Right kidney (tissue), 9 donors: Measurements from ENCODE around the gene ABTB1.
A peak's percentile ranks its signal among the peaks of the same experiment; 100 is the strongest.

Experiments
- DNase-seq: peaks from one replicate; pipeline ENCODE4 v3.0.0-alpha.2; 2016
- long read RNA-seq, 8 donors: transcript quantifications; one replicate each; lab custom pipeline, GENCODE V29; 2026

The ABTB1 gene
- long read RNA-seq, donor 1, transcript ABTB1-201 (12 exons, 1,965 nt), result major isoform, 6 of 12 reads
- long read RNA-seq, donor 1, partial matches to known transcripts, result 5 of 12 reads
- long read RNA-seq, donor 1, other reads (novel, unspliced or antisense), result 0 of 12 reads
- long read RNA-seq, donor 2, partial matches to known transcripts, result 0 of 3 reads
- long read RNA-seq, donor 2, other reads (novel, unspliced or antisense), result 0 of 3 reads
- long read RNA-seq, donor 3, partial matches to known transcripts, result 0 of 3 reads
- long read RNA-seq, donor 3, other reads (novel, unspliced or antisense), result 0 of 3 reads
- long read RNA-seq, donor 4, transcript ABTB1-201 (12 exons, 1,965 nt), result major isoform, 6 of 8 reads
- long read RNA-seq, donor 4, partial matches to known transcripts, result 0 of 8 reads
- long read RNA-seq, donor 4, other reads (novel, unspliced or antisense), result 0 of 8 reads
- long read RNA-seq, donor 5, partial matches to known transcripts, result 0 of 8 reads
- long read RNA-seq, donor 5, other reads (novel, unspliced or antisense), result 0 of 8 reads
- long read RNA-seq, donor 6, partial matches to known transcripts, result 0 of 3 reads
- long read RNA-seq, donor 6, other reads (novel, unspliced or antisense), result 0 of 3 reads
- long read RNA-seq, donor 7, partial matches to known transcripts, result 0 of 5 reads
- long read RNA-seq, donor 7, other reads (novel, unspliced or antisense), result 0 of 5 reads
- long read RNA-seq, donor 8, partial matches to known transcripts, result 0 of 5 reads
- long read RNA-seq, donor 8, other reads (novel, unspliced or antisense), result 0 of 5 reads

DNA sequence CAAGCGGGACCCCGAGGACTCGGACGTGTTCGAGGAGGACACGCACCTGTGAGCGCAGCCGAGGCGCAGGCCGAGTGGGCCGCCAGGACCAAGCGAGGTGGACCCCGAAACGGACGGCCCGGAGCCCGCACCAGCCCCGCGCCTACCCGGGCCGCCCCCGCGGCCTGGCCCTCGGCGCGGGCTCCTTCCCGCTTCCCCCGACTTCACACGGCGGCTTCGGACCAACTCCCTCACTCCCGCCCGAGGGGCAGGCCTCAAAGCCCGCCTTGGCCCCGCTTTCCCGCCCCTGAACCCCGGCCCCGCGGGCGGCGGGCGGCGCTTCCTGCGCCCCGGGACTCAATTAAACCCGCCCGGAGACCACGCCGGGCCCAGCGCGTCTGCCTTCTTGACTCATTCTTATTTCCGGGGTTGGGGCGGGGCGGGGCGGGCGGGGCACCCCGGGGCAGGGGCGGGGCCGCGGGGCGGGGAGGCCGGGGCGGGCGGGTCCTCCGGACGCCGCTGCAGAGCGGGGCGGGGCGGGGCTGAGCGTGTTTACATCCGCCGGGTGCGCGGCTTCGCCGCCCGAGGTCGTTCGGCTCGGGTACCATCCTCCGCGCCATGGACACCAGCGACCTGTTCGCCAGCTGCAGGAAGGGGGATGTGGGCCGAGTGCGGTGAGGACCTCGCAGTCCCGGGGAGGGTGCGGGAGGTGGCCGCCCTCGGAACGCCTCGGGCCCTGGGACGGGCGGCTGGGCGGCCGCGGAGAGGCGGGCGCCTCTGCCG lies at the start of gene ABTB1:
TSS of gene ABTB1 (plus strand) at position 524 of the 762 bp plus-strand sequence. CDS start at position 598, 74 bp downstream.
- peak; percentile 80 for DNase-seq

DNA sequence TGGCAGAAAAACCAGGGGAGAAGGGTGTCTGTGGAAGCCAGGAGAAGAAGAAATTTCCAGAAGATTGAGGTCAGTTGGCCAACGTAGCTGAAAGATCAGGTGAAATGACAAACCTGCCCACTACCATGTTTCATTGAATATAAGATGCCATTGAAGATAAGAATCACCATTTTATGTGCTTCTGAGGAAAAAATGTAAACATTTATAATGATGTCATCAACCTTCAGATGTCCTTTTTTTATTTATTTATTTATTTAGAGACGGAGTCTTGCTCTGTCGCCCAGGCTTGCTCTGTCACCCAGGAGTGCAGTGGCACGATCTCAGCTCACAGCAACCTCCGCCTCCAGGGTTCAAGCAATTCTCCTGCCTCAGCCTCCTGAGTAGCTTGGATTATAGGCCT lies 48.7 kb upstream of the ABTB1 start:
- DNase-seq, result no peak

GRCh38 chr3:127625821-127626220 lies 46.9 kb upstream of the ABTB1 start:
- no peak for DNase-seq

GRCh38 chr3:127628426-127628787 lies 44.3 kb upstream of the ABTB1 start:
- no peak for DNase-seq

DNA sequence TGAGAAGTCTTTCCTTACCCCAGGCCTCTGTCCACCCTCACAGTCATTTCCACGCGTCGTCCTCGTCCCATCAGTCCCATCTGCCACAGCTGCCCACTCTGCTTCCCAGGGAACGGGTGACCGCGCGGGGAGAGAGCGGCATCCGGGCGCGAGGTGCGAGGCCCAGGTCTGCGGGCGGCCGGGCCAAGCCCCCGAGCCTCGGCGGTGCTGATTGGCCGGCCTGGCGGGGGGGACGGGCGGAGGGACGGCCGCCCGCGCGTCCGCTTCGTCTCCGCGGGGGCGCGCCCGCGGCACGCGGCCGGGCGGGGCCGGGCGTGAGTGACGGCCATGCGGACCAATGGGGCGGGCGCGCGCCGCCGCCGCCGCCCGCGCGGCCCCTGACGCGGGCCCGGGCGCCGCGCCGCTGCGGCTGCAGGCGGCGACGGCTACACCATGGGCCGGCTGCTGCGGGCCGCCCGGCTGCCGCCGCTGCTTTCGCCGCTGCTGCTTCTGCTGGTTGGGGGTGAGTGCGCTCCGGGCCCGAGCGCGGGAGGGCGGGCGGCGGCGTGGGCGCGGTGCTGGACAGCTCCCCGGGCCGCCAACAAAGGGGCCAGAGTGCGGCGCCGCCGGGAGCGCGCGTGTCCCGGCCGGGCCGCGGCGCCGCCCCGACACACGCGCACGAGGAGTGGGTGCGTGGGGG lies 43.8 kb upstream of the ABTB1 start, which contains the start of gene PODXL2:
TSS of gene PODXL2 (plus strand) at position 398 of the 679 bp plus-strand sequence. CDS start at position 433, 35 bp downstream.
- peak; percentile 62 for DNase-seq

DNA sequence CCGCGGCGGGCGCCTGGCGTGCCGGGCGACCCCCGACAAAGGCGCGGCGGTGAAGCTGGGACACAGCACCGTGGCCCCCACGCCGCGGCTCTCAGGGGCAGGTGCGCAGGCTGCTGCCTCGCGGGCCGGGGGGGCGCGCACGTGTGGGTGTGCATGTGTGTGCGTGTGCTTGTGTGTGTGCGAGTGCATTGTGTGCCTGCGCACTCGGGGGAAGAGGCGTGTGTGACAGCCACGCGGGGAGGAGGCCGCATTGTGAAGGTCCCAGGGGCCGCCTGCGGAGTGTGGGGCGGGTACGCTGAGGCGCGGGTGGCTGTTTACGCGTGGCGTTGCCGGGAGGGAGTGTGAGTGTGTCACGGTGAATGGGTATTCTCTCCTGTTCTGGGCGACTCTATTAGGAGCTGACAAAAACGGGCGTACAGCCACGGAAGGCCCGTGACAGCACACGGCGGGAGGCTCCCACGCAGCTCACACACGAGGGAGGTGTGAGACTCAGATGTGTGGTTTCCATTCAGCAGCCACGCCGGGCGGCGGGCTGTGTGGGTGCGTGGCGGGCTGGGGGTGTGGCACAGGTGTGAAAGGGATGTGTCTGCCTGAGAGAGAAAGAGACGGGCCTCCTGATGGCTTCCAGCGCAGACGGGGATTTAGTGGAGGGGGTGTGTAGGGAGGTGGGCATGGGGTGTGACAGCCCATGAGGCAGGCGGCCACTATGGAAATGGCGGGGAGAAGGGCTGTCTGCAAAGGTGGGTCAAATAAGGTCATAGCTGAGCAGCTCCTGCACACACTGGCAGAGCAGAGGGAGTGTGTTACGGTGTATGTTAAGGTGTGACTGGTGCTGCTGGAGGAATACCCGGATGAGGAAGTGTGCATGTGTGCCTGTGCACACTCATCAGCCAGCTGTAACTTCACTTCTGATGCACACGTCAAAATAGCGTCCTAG lies 43.0 kb upstream of the ABTB1 start:
- peak; percentile 64 for DNase-seq

- no peak for DNase-seq
Measured at GRCh38 chr3:127630811-127631714, 41.7 kb upstream of the ABTB1 start.

DNA sequence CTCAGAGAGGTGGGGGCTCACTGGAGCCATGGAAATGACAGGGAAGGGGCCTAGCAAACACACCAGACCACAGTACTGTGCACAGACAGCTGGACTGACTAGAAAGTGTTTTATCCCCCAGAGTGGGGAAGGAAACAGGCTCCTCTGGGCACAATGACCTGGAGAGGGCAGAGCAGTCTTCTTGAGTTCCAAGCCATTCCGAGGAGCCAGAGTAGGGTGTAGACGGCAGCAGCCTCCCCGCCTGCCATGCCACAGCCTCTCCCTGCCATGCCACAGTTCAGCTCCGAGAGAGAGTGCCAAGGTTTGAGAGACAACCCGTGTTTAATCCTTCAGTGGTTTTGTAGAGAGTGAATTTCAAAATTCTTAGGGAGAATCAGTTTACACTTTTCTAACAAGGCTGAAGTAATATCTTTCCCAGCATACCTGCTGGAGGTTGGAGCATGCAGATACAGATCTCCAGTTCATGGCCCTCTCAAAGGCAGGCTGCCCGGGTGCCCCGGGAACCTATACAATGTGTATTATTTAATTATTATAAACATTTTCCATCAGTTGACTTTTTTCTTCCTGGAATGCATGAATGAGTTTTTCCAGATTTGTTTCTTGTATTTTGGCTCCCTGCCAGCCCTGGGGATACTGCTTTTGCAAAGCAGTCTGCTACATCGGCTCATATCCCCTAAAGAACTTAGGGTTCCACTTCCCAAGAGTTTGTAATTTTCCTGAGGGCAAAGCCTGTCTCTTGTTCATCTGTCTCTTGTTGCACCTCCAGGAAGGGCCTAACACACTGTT lies 40.5 kb upstream of the ABTB1 start:
- DNase-seq, result peak; percentile 33

DNA sequence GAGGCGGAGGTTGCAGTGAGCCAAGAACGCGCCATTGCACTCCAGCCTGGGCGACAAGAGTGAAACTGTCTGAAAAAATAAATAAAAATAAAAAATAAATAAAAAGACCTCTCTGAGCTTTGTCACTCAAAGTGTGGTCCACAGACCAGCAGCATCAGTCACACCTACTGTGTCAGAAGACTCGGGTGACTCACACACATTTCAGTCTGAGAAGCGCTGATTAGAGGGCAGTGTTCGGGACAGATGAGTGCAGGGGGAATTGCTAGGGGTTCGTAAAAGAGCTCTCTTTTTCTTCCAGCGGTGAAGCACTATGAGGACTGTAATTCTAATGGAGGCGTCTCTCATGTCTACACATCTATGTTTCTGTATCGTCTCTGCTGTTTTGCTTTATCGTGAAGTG lies 38.1 kb upstream of the ABTB1 start:
- no peak for DNase-seq

DNA sequence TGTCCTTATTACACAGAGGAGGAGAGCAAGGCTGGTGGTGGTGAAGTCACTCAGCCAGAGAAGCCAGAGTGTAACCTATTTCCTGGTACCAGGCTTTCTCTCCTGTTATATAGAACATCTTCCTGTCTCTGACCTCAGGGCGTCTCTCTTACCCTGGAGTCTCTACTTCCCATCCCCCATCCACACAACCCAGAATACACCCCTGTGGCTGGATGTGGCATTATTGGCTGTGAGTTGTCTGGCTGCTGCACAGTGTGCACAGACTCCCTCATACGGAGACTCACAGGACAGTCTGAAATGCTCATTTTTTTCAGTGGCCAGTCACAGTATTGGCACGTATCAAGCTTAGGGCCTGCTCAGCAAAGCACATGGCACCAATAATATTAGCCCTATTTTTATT lies 35.2 kb upstream of the ABTB1 start:
- DNase-seq, result no peak

DNA sequence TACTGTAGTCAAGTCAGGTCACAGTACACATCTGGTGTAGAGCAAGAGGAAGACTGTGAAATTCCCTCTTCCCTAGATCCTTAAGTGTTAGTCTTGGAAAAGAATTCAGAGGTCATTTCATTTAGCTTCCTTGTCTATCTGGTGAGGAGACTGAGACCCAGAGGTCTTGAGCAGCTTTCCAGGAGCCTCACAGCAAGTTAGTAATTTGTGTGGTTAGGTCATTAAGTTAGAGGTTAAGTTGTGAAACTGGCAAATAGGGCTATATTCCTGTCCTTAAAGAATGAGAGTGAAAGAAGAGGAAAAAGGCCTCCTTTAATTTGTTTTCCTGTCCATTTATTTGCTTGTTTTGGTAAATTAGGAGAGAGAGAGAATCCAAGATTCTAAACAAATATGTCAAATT lies 34.8 kb upstream of the ABTB1 start:
- DNase-seq, result no peak

GRCh38 chr3:127639173-127640041 lies 33.3 kb upstream of the ABTB1 start:
- no peak for DNase-seq

DNA sequence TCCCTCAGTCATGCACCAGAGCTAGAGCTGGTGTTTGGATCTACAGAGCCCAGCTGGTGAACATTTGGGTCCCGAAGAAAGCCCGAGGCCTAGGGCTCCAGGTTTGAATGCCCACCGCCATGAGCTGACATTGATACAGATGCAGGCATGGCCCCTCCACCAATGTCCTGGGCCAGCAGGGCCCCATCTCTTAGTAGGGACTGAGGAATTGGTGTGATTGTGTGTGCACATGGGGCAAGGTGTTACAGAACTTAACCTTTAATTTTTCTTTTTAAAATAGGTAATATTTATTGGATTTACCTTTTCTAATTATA lies 32.8 kb upstream of the ABTB1 start:
- no peak for DNase-seq

- DNase-seq, result no peak
Measured at GRCh38 chr3:127644641-127645370, 27.9 kb upstream of the ABTB1 start.

GRCh38 chr3:127645371-127646015 lies 27.3 kb upstream of the ABTB1 start:
- no peak for DNase-seq

DNA sequence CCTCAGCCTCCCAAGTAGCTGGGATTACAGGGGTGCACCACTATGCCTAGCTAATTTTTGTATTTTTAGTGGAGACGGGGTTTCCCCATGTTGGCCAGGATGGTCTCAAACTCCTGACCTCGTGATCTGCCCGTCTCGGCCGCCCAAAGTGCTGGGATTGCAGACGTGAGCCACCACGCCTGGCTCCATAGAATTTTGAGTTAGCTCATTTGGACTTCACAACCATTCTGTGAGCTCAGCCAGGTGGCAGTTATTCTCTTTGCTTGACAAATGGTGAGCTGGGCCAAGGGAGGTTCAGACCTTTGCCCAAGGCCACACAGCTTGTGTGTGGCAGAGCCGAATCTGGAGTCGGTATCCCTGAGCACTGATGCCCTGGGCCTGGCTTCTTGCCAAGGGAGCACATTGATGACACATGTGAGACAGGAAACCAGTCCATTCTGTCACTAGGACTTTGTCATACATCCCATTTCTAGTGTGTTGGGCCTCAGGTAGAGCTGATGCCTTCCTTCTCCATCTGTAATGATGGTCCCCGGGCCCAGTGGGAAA lies 26.2 kb upstream of the ABTB1 start:
- peak; percentile 37 for DNase-seq
